B cell (primary cell): ENCODE measurements around the gene SLC4A1. TPM values are rescaled to one million over a fixed set of nuclear protein-coding genes. Genes with fewer than 3 reads are reported as not detected.
"Not testable (repeated sequence)": the region's sequence is repeated elsewhere in the genome, so short reads cannot be mapped to it uniquely, and the experiment has no call there.

Source experiments
- ATAC-seq: fragments of 200-7000 bp; cut with Tn5 transposase; one replicate; pipeline ENCODE4 v1.10.0; 2021; ENCODE audit warnings: low read depth, mild to moderate bottlenecking, moderate number of reproducible peaks, moderate library complexity
- CTCF ChIA-PET: fragments of 350-600 bp; sonication (Branson Sonifier 250); formaldehyde crosslinking; loops from one replicate; lab custom pipeline; 2021; ENCODE audit warnings: antibody characterized with exemption, inconsistent platforms; lab: Charles Lee
- POLR2A ChIA-PET: fragments of 350-600 bp; sonication (Branson Sonifier 250); formaldehyde crosslinking; loops from one replicate; lab custom pipeline; 2021; ENCODE audit warnings: antibody characterized with exemption; lab: Charles Lee
- DNase-seq: peaks from one replicate; pipeline ENCODE4 v3.0.0; 2013
- H2AFZ ChIP-seq: 2 replicates; pipeline ENCODE4 v1.6.1; 2012; ENCODE audit warnings: mild to moderate bottlenecking, low read depth, low read length; ENCODE audit not compliant: insufficient read depth, poor library complexity, severe bottlenecking
- H3K27ac ChIP-seq, 2 donors: 1 replicate in 1 of 2; 2 replicates in 1 of 2; pipeline ENCODE4 v1.5.1; 2012 to 2013; ENCODE audit warnings: low read length in 2 of 2, mild to moderate bottlenecking in 2 of 2, moderate library complexity in 1 of 2
- H3K27me3 ChIP-seq, 4 experiments: fragments of 200-600 bp in 1 of 4; sonication (generic) in 1 of 4; replicated peaks in 1 of 4; 1 replicate in 2 of 4; 2 replicates in 2 of 4; pipeline versions ENCODE4 v1.6.1 to v1.7.0; 2013 to 2016; ENCODE audit warnings: low read length in 3 of 4, mild to moderate bottlenecking in 2 of 4, mixed read lengths in 1 of 4, moderate library complexity in 1 of 4; ENCODE audit not compliant: insufficient read depth in 4 of 4, control insufficient read depth in 3 of 4; ENCODE audit errors: control extremely low read depth in 1 of 4
- H3K36me3 ChIP-seq, 2 experiments: replicated peaks in 1 of 2; 1 replicate in 1 of 2; 2 replicates in 1 of 2; pipeline versions ENCODE4 v1.6.1 to v1.7.1; 2013; ENCODE audit warnings: low read length in 1 of 2; ENCODE audit not compliant: insufficient read depth in 2 of 2, control insufficient read depth in 1 of 2; ENCODE audit errors: control extremely low read depth in 1 of 2, extremely low read depth in 1 of 2
- H3K4me1 ChIP-seq, 2 donors: fragments of 200-600 bp in 1 of 2; sonication (generic) in 1 of 2; 1 replicate in 1 of 2; 2 replicates in 1 of 2; pipeline versions ENCODE4 v1.5.1 to v1.6.1; 2013 to 2017; ENCODE audit warnings: low read length in 2 of 2; ENCODE audit not compliant: control insufficient read depth in 2 of 2, insufficient read depth in 2 of 2
- H3K4me2 ChIP-seq: replicated peaks from 2 replicates; pipeline ENCODE3; 2012; ENCODE audit warnings: mild to moderate bottlenecking, low read depth, low read length; ENCODE audit not compliant: poor library complexity, severe bottlenecking
- H3K4me3 ChIP-seq, 5 experiments: fragments of 200-600 bp in 1 of 5; sonication (generic) in 1 of 5; 1 replicate in 3 of 5; 2 replicates in 2 of 5; pipeline versions ENCODE4 v1.5.1 to v1.7.0; 2011 to 2016; ENCODE audit warnings: low read length in 4 of 5, mild to moderate bottlenecking in 4 of 5, low read depth in 2 of 5, control low read depth in 1 of 5, moderate library complexity in 1 of 5; ENCODE audit not compliant: insufficient read depth in 1 of 5; ENCODE audit errors: control extremely low read depth in 1 of 5, extremely low read depth in 1 of 5
- H3K79me2 ChIP-seq: fragments of 200-600 bp; sonication (generic); one replicate; pipeline ENCODE4 v1.6.0; 2016; ENCODE audit warnings: low read length; ENCODE audit not compliant: control insufficient read depth, insufficient read depth
- H3K9ac ChIP-seq: fragments of 200-600 bp; sonication (generic); 2 replicates; pipeline ENCODE4 v1.6.1; 2017; ENCODE audit warnings: mild to moderate bottlenecking, low read length, moderate library complexity
- H3K9me3 ChIP-seq, 3 donors: one replicate each; pipeline versions ENCODE4 v1.6.1 to v1.7.1; 2013; ENCODE audit warnings: low read length in 2 of 3; ENCODE audit not compliant: control insufficient read depth in 2 of 3, insufficient read depth in 1 of 3; ENCODE audit errors: control extremely low read depth in 1 of 3
- H4K20me1 ChIP-seq: 2 replicates; pipeline ENCODE4 v1.6.0; 2012; ENCODE audit warnings: mild to moderate bottlenecking, low read length; ENCODE audit not compliant: insufficient read depth, control insufficient read depth, poor library complexity, severe bottlenecking
- H3K27ac Mint-ChIP-seq: one replicate; pipeline ENCODE4 v1.8.0; 2021; ENCODE audit warnings: mixed read lengths
- H3K27me3 Mint-ChIP-seq: one replicate; pipeline ENCODE4 v1.8.0; 2021; ENCODE audit warnings: mixed read lengths
- H3K4me1 Mint-ChIP-seq: one replicate; pipeline ENCODE4 v1.8.0; 2021; ENCODE audit warnings: mixed read lengths
- H3K4me3 Mint-ChIP-seq: one replicate; pipeline ENCODE4 v1.8.0; 2021; ENCODE audit warnings: mixed read lengths
- H3K9me3 Mint-ChIP-seq: one replicate; pipeline ENCODE4 v1.8.0; 2022; ENCODE audit warnings: mixed read lengths; ENCODE audit not compliant: insufficient read depth
- EZH2 ChIP-seq: IDR thresholded peaks from 2 replicates; pipeline ENCODE4 v1.6.1; 2012; ENCODE audit warnings: borderline replicate concordance, low read depth, mild to moderate bottlenecking, moderate library complexity, low read length; ENCODE audit not compliant: insufficient read depth, poor library complexity, severe bottlenecking
- WGBS: methylation state at CpG from one replicate; pipeline ENCODE4 v1.1.5; 2013; ENCODE audit warnings: missing lambda C conversion rate; ENCODE audit not compliant: insufficient coverage; 5-methylcytosine and 5-hydroxymethylcytosine counted together
- intact Hi-C: fragments of 100-400 bp; cut with micrococcal nuclease; formaldehyde crosslinking; loops from one replicate; pipeline ENCODE4 v1.10.0; 2022
- polyA plus RNA-seq: library from polyadenylated mRNA; depleted of rRNA; stranded (reverse); fragments of >200 nt; gene quantifications from 2 replicates; pipeline ENCODE4 v1.2.3, GENCODE V29; 2012
- total RNA-seq, 2 donors: library from RNA; stranded (reverse); fragments of 120-200 nt in 1 of 2; gene quantifications; 1 replicate in 1 of 2; 2 replicates in 1 of 2; pipeline versions ENCODE4 v1.2.3 to v1.2.4, GENCODE V29; 2013 to 2022
- TF ChIP-seq, protein P1 (sequence below): fragments of 200-600 bp; IDR thresholded peaks from one replicate; pipeline ENCODE4 v1.8.0; 2022; ENCODE audit warnings: antibody characterized with exemption, mild to moderate bottlenecking

Gene SLC4A1
- total and polyA plus RNA-seq, 2 donors (not counting 1 experiment from before 2014, with no cell fraction given), result 0.22 TPM; not detected in 1

DNA sequence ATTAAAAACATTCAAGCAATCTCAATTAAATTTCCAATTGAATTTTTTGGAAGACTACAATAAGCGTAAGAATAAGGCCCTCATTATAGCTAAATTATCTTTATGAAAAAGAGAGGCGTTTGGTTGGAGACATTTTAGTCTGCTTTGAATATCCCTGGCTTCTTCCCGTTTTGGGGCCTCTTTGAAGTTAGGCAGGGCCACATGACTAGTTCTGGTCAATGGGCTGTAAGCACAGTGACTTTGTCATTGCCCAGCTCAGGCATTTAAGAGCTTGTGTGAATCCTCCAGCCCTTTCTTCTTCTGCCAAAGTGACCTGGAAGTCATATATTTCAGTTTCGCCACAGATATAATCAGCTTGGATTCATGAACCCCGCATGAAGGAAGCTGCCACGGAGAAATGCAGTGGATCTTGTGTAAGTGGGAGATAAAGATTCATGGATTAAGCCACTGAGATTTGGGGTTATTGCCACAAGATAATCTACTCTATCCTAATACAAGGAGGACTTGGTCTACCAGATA is 26.8 kb downstream of the SLC4A1 start:
- Histone ChIP-seq H3K4me2 (no peak overlapping the region), H3K4me1 (peaks cover 13 to 19% of the 10 kb centered on the region in 2 donors), H4K20me1 (no peaks in the 10 kb centered on the region), H2AFZ (no peak overlapping the region), H3K9ac (no peak overlapping the region), H3K79me2 (no peaks in the 10 kb centered on the region), H3K36me3 (no peaks in the 10 kb centered on the region), H3K27me3 (no peaks in the 10 kb centered on the region), H3K27ac (no peak overlapping the region), H3K4me3 (no peak overlapping the region), H3K9me3 (peaks cover 0 to 10% (median 6%) of the 10 kb centered on the region in 3 donors)
- Mint-ChIP-seq H3K4me1 (peaks cover 23% of the 10 kb centered on the region), H3K27me3 (peaks cover 6% of the 10 kb centered on the region), H3K27ac (no peak overlapping the region), H3K4me3 (no peak overlapping the region), H3K9me3 (no peaks in the 10 kb centered on the region)
- WGBS, result no CpG with 5 or more reads among the region's 6 CpGs
- no peak for TF ChIP-seq EZH2
- TF ChIP-seq, protein P1, sequence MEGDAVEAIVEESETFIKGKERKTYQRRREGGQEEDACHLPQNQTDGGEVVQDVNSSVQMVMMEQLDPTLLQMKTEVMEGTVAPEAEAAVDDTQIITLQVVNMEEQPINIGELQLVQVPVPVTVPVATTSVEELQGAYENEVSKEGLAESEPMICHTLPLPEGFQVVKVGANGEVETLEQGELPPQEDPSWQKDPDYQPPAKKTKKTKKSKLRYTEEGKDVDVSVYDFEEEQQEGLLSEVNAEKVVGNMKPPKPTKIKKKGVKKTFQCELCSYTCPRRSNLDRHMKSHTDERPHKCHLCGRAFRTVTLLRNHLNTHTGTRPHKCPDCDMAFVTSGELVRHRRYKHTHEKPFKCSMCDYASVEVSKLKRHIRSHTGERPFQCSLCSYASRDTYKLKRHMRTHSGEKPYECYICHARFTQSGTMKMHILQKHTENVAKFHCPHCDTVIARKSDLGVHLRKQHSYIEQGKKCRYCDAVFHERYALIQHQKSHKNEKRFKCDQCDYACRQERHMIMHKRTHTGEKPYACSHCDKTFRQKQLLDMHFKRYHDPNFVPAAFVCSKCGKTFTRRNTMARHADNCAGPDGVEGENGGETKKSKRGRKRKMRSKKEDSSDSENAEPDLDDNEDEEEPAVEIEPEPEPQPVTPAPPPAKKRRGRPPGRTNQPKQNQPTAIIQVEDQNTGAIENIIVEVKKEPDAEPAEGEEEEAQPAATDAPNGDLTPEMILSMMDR, result no peak
- ATAC-seq (no peak), DNase-seq (no peak)
- ChIA-PET CTCF (interaction anchor here (0.6 to 1.4 kb wide), 3 partner anchors 12 to 104 kb away, joined by 3 read pairs; no protein-coding TSS in a partner anchor), POLR2A (interaction anchor here (0.6 kb wide), 1 partner anchor 16 kb away, joined by 4 read pairs; no protein-coding TSS in a partner anchor)
- intact Hi-C loops, result no loop called here

- CTCF ChIA-PET, H3K9me3 Mint-ChIP-seq: not testable (repeated sequence)
Observed at GRCh38 chr17:44237886-44238285, 30.0 kb downstream of the SLC4A1 start.

More at GRCh38 chr17:44237886-44238285, 30.0 kb downstream of the SLC4A1 start:
- H2AFZ ChIP-seq, H3K79me2 ChIP-seq, H3K4me3 Mint-ChIP-seq, H3K4me2 ChIP-seq, H3K36me3 ChIP-seq, H3K4me1 ChIP-seq, H3K27me3 ChIP-seq, H3K4me1 Mint-ChIP-seq, H3K4me3 ChIP-seq, H4K20me1 ChIP-seq, intact Hi-C loops, H3K9me3 ChIP-seq, H3K27ac Mint-ChIP-seq, ATAC-seq, H3K9ac ChIP-seq, H3K27ac ChIP-seq, POLR2A ChIA-PET, DNase-seq: not testable (repeated sequence)
- no CpG with 5 or more reads among the region's 28 CpGs for WGBS
- peaks cover 11% of the 10 kb centered on the region for H3K27me3 Mint-ChIP-seq
